Measurements from ENCODE around the gene LDLRAD3. TPM values are rescaled to one million over a fixed set of nuclear protein-coding genes. Genes with fewer than 3 reads are reported as not detected.

Gene LDLRAD3, protein sequence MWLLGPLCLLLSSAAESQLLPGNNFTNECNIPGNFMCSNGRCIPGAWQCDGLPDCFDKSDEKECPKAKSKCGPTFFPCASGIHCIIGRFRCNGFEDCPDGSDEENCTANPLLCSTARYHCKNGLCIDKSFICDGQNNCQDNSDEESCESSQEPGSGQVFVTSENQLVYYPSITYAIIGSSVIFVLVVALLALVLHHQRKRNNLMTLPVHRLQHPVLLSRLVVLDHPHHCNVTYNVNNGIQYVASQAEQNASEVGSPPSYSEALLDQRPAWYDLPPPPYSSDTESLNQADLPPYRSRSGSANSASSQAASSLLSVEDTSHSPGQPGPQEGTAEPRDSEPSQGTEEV
- 1 to 10 TPM; 1.0 to 1.5 (median 1.2) TPM for total RNA-seq
- total RNA-seq (2013) = 0.34 TPM

DNA sequence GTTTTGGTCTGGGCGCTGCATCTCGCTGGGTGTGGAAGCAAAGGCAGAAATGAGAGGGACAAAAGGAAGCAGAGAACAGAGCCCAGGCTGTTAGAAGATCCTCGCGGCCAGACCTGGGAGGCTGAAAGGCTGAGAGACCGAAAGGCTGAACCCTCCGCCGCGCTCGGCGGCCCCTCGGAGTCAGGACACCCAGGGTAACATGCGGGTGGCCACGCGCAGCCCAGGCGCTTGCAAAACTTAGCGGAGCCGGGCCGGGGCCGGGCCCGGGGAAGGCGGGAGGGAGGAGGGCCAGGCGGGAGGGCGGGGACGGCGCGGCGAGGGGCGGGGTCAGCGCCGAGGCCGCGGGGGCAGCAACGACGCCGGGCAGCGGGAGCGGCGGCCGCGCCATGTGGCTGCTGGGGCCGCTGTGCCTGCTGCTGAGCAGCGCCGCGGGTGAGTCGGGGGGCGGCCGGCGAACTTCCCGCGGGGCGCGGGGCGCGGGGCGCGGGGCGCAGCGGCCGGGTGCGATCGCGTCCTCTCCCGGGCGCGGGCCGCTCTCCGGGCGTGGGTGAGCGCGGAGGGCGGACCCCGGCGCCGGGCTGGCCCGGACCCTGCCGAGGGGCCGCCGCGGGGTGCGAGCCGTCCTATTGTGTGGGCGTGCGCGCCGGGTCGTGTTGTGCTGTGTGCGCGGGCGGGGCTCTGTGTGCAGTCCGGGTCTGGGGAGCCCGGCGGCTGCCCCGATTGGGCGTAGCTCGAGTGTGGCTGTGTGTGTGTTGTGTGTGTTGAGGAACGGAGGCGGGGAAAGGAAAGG, at the start of gene LDLRAD3:
LDLRAD3 (plus strand) TSS at position 350 of the 790 bp plus-strand sequence; CDS start at position 387, 37 bp downstream.
- TF ChIP-seq, protein P1, sequence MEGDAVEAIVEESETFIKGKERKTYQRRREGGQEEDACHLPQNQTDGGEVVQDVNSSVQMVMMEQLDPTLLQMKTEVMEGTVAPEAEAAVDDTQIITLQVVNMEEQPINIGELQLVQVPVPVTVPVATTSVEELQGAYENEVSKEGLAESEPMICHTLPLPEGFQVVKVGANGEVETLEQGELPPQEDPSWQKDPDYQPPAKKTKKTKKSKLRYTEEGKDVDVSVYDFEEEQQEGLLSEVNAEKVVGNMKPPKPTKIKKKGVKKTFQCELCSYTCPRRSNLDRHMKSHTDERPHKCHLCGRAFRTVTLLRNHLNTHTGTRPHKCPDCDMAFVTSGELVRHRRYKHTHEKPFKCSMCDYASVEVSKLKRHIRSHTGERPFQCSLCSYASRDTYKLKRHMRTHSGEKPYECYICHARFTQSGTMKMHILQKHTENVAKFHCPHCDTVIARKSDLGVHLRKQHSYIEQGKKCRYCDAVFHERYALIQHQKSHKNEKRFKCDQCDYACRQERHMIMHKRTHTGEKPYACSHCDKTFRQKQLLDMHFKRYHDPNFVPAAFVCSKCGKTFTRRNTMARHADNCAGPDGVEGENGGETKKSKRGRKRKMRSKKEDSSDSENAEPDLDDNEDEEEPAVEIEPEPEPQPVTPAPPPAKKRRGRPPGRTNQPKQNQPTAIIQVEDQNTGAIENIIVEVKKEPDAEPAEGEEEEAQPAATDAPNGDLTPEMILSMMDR (IDR thresholded peaks at IDR 0.05) = no peak
- no peaks in the 10 kb centered on the region for H3K9me3 Mint-ChIP-seq
- H3K27ac Mint-ChIP-seq = peak within 1 kb of the TSS in 1 of 2 donors; percentile 68
- under 1% methylated on average over 97 of the region's 97 CpGs for WGBS (ENCODE audit: insufficient coverage)
- H3K4me1 Mint-ChIP-seq = peaks cover 11 to 20% of the 10 kb centered on the region in 2 donors
- H3K27ac ChIP-seq (ENCODE audit: low read length) = no peak within 1 kb of the TSS
- DNase-seq = peak; percentile 21 to 22
- H3K4me3 ChIP-seq (ENCODE audit: low read length) = peak within 1 kb of the TSS; percentile 21
- peaks cover 27 to 41% of the 10 kb centered on the region in 2 donors for H3K27me3 Mint-ChIP-seq (ENCODE audit: low read depth in 2 of 2)
- peak within 1 kb of the TSS; percentile 90 for H3K4me3 Mint-ChIP-seq
- ATAC-seq = peak; percentile 77 to 87 (median 82)
- H3K36me3 ChIP-seq (ENCODE audit: control insufficient read depth, insufficient read depth, low read length) = no peaks in the 10 kb centered on the region
- H3K27me3 ChIP-seq (ENCODE audit: control insufficient read depth, insufficient read depth, low read length) = peaks cover 5% of the 10 kb centered on the region
- intact Hi-C loops (cut with micrococcal nuclease) = no loop called here
- H3K4me1 ChIP-seq (ENCODE audit: control insufficient read depth, insufficient read depth, low read length) = peaks cover 9% of the 10 kb centered on the region
- no peaks in the 10 kb centered on the region for H3K9me3 ChIP-seq (ENCODE audit: control insufficient read depth, insufficient read depth, low read length)
- H3K36me3 Mint-ChIP-seq = no peaks in the 10 kb centered on the region

DNA sequence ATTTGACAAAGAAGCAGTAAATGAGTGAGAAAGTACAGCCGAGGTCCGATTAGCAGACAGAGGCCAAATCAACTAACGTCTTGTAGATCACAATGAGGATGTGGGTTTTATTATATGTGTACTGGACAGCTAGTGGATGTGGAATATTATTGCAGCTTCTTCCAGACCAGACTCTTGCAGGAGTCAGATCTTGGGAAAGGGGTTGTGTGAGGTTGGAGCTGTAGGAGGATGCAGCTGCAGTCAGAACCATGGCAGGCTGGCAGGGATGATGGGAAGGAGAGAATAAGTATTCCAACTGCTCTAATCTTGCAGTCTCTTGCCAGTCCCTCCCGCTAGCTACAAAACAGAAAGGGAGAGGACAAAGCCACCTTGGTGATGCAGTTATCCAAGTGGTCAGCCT, 46.8 kb upstream of the LDLRAD3 start:
- H3K36me3 Mint-ChIP-seq = peaks cover 6% of the 10 kb centered on the region
- H3K27ac Mint-ChIP-seq = no peak overlapping the region
- no peak for DNase-seq
- Histone ChIP-seq H3K27me3 (ENCODE audit: control insufficient read depth, insufficient read depth, low read length) (no peaks in the 10 kb centered on the region), H3K27ac (ENCODE audit: low read length) (no peak overlapping the region), H3K9me3 (ENCODE audit: control insufficient read depth, insufficient read depth, low read length) (peaks cover 2% of the 10 kb centered on the region), H3K36me3 (ENCODE audit: control insufficient read depth, insufficient read depth, low read length) (no peaks in the 10 kb centered on the region), H3K4me3 (ENCODE audit: low read length) (no peak overlapping the region), H3K4me1 (ENCODE audit: control insufficient read depth, insufficient read depth, low read length) (no peaks in the 10 kb centered on the region)
- peaks cover 4 to 15% of the 10 kb centered on the region in 2 donors for H3K27me3 Mint-ChIP-seq (ENCODE audit: low read depth in 2 of 2)
- peaks cover 0 to 2% of the 10 kb centered on the region in 2 donors for H3K9me3 Mint-ChIP-seq
- intact Hi-C loops (cut with micrococcal nuclease) = no loop called here
- H3K4me3 Mint-ChIP-seq = no peak overlapping the region
- H3K4me1 Mint-ChIP-seq = no peaks in the 10 kb centered on the region
- ATAC-seq = no peak
- TF ChIP-seq, protein P1 (IDR thresholded peaks at IDR 0.05) = no peak
- 85% methylated on average over 4 of the region's 4 CpGs for WGBS (ENCODE audit: insufficient coverage)

DNA sequence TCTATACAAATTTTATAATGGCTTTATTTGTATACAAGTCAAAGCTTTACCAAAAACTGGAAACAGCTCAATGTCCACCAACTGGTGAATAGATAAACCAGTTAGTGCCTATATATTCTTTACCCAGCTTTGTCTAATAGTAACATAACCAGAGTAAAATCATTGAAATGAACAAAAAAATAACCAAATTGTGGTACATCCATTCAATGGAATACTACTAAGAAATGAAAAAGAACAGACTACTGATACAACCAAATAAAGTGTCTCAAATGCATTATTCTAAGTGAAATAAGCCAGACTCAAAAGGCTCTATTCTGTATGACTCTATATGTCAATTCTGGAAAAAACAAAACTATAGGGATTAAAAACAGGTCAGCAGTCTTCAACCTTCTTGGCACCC, 40.9 kb upstream of the LDLRAD3 start:
- peaks cover 0 to 2% of the 10 kb centered on the region in 2 donors for H3K9me3 Mint-ChIP-seq
- H3K27me3 ChIP-seq (ENCODE audit: control insufficient read depth, insufficient read depth, low read length) = no peaks in the 10 kb centered on the region
- TF ChIP-seq, protein P1 (IDR thresholded peaks at IDR 0.05) = no peak
- H3K4me1 Mint-ChIP-seq = no peaks in the 10 kb centered on the region
- peaks cover 15% of the 10 kb centered on the region for H3K36me3 Mint-ChIP-seq
- ATAC-seq = no peak
- no peaks in the 10 kb centered on the region for H3K36me3 ChIP-seq (ENCODE audit: control insufficient read depth, insufficient read depth, low read length)
- no peak for DNase-seq
- peaks cover 2% of the 10 kb centered on the region for H3K9me3 ChIP-seq (ENCODE audit: control insufficient read depth, insufficient read depth, low read length)
- H3K27me3 Mint-ChIP-seq (ENCODE audit: low read depth in 2 of 2) = peaks cover 7 to 9% of the 10 kb centered on the region in 2 donors
- no peak overlapping the region for H3K27ac ChIP-seq (ENCODE audit: low read length)
- no peak overlapping the region for H3K27ac Mint-ChIP-seq
- H3K4me1 ChIP-seq (ENCODE audit: control insufficient read depth, insufficient read depth, low read length) = no peaks in the 10 kb centered on the region
- H3K4me3 ChIP-seq (ENCODE audit: low read length) = no peak overlapping the region
- intact Hi-C loops (cut with micrococcal nuclease) = no loop called here
- H3K4me3 Mint-ChIP-seq = no peak overlapping the region

All from natural killer cell (primary cell).